Mucosa of rectum (tissue), 2 donors: ENCODE results near the gene PM20D2.
A peak's percentile ranks its signal among the peaks of the same experiment; 100 is the strongest.

Experiments used
- H3K27ac ChIP-seq, 2 donors: one replicate each; pipeline ENCODE4 v1.7.0; 2013; ENCODE audit warnings: inconsistent platforms in 2 of 2, low read depth in 2 of 2, low read length in 2 of 2
- H3K27me3 ChIP-seq, 2 donors: one replicate each; pipeline ENCODE4 v1.7.0; 2013; ENCODE audit warnings: low read length in 2 of 2; ENCODE audit not compliant: control insufficient read depth in 2 of 2, insufficient read depth in 2 of 2
- H3K36me3 ChIP-seq, 2 donors: one replicate each; pipeline ENCODE4 v1.7.0; 2013; ENCODE audit warnings: low read length in 2 of 2; ENCODE audit not compliant: control insufficient read depth in 2 of 2, insufficient read depth in 2 of 2
- H3K4me1 ChIP-seq, 2 donors: one replicate each; pipeline ENCODE4 v1.7.0; 2013; ENCODE audit warnings: low read length in 2 of 2, mild to moderate bottlenecking in 1 of 2; ENCODE audit not compliant: control insufficient read depth in 2 of 2, insufficient read depth in 2 of 2
- H3K4me3 ChIP-seq, 2 donors: one replicate each; pipeline ENCODE4 v1.7.0; 2013; ENCODE audit warnings: low read length in 2 of 2
- H3K9ac ChIP-seq, 2 donors: one replicate each; pipeline ENCODE4 v1.7.0; 2013; ENCODE audit warnings: low read length in 2 of 2, low read depth in 1 of 2, mild to moderate bottlenecking in 1 of 2
- H3K9me3 ChIP-seq, 2 donors: one replicate each; pipeline ENCODE4 v1.7.0; 2013; ENCODE audit warnings: low read length in 2 of 2; ENCODE audit not compliant: control insufficient read depth in 2 of 2
- donor health status: healthy.
- donor health status: Normal muscosa, but diverticular disease.

The PM20D2 gene

GRCh38 chr6:89144354-89144906, 1.4 kb upstream of the PM20D2 start:
- H3K4me1 ChIP-seq: peaks cover 10 to 18% of the 10 kb centered on the region in 2 donors
- no peak overlapping the region for H3K9ac ChIP-seq
- H3K27me3 ChIP-seq: no peaks in the 10 kb centered on the region
- no peaks in the 10 kb centered on the region for H3K36me3 ChIP-seq
- H3K27ac ChIP-seq: no peak overlapping the region
- H3K9me3 ChIP-seq: no peaks in the 10 kb centered on the region
- H3K4me3 ChIP-seq: no peak overlapping the region

GRCh38 chr6:89145091-89145955, 532 bp upstream of the PM20D2 start:
- Histone ChIP-seq H3K4me1 (peaks cover 9 to 10% of the 10 kb centered on the region in 2 donors), H3K4me3 (peak overlapping the region; percentile 76 to 81), H3K27me3 (no peaks in the 10 kb centered on the region), H3K27ac (peak overlapping the region; percentile 84), H3K9ac (peak overlapping the region; percentile 65 to 93), H3K9me3 (no peaks in the 10 kb centered on the region), H3K36me3 (no peaks in the 10 kb centered on the region)

GRCh38 chr6:89146718-89147700, 1.2 kb downstream of the PM20D2 start:
- H3K9me3 ChIP-seq: no peaks in the 10 kb centered on the region
- H3K27me3 ChIP-seq: no peaks in the 10 kb centered on the region
- H3K36me3 ChIP-seq: no peaks in the 10 kb centered on the region
- H3K9ac ChIP-seq: peak overlapping the region; percentile 65 to 93
- H3K4me3 ChIP-seq: peak overlapping the region; percentile 76 to 81
- H3K4me1 ChIP-seq: peaks cover 7 to 9% of the 10 kb centered on the region in 2 donors
- peak overlapping the region; percentile 84 for H3K27ac ChIP-seq

- Histone ChIP-seq H3K9ac (no peak overlapping the region), H3K9me3 (no peaks in the 10 kb centered on the region), H3K4me3 (no peak overlapping the region), H3K27ac (no peak overlapping the region), H3K4me1 (peaks cover 7 to 9% of the 10 kb centered on the region in 2 donors), H3K36me3 (no peaks in the 10 kb centered on the region), H3K27me3 (no peaks in the 10 kb centered on the region)
These were observed 2.3 kb downstream of the PM20D2 start for GRCh38 chr6:89148016-89148750.

GRCh38 chr6:89154131-89154530, 8.3 kb downstream of the PM20D2 start:
- Histone ChIP-seq H3K36me3 (peaks cover 3 to 4% of the 10 kb centered on the region in 2 donors), H3K4me3 (no peak overlapping the region), H3K27ac (no peak overlapping the region), H3K27me3 (no peaks in the 10 kb centered on the region), H3K9me3 (no peaks in the 10 kb centered on the region), H3K4me1 (no peaks in the 10 kb centered on the region), H3K9ac (no peak overlapping the region)

GRCh38 chr6:89160331-89161092, 14.7 kb downstream of the PM20D2 start:
- Histone ChIP-seq H3K36me3 (peaks cover 5 to 15% of the 10 kb centered on the region in 2 donors), H3K4me1 (no peaks in the 10 kb centered on the region), H3K9ac (no peak overlapping the region), H3K9me3 (no peaks in the 10 kb centered on the region), H3K27ac (peak overlapping the region in 1 of 2 donors; percentile 56), H3K27me3 (no peaks in the 10 kb centered on the region), H3K4me3 (no peak overlapping the region)

GRCh38 chr6:89161326-89162046, 15.6 kb downstream of the PM20D2 start:
- Histone ChIP-seq H3K9me3 (no peaks in the 10 kb centered on the region), H3K9ac (peak overlapping the region in 1 of 2 donors; percentile 7), H3K27me3 (no peaks in the 10 kb centered on the region), H3K27ac (peak overlapping the region; percentile 43 to 56), H3K4me1 (no peaks in the 10 kb centered on the region), H3K4me3 (no peak overlapping the region), H3K36me3 (peaks cover 4 to 14% of the 10 kb centered on the region in 2 donors)

- peak overlapping the region in 1 of 2 donors; percentile 7 for H3K9ac ChIP-seq
- no peak overlapping the region for H3K4me3 ChIP-seq
- peaks cover 3 to 14% of the 10 kb centered on the region in 2 donors for H3K36me3 ChIP-seq
- no peaks in the 10 kb centered on the region for H3K27me3 ChIP-seq
- peak overlapping the region; percentile 43 to 56 for H3K27ac ChIP-seq
- H3K9me3 ChIP-seq: no peaks in the 10 kb centered on the region
- no peaks in the 10 kb centered on the region for H3K4me1 ChIP-seq
These were observed 16.2 kb downstream of the PM20D2 start for GRCh38 chr6:89162047-89162371.
